Pancreas (tissue), 10 donors: ENCODE results near the gene SWT1. TPM values are rescaled to one million over a fixed set of nuclear protein-coding genes. Genes with fewer than 3 reads are reported as not detected.

Experiments
- ATAC-seq, 4 donors: fragments of 200-7000 bp; cut with Tn5 transposase; one replicate each; pipeline versions ENCODE4 v1.8.0 to v1.9.1; 2020; ENCODE audit warnings: mild to moderate bottlenecking in 4 of 4, moderate library complexity in 4 of 4
- DNase-seq, 6 donors: peaks; one replicate each; pipeline ENCODE4 v3.0.0-alpha.2; 2020
- FAIRE-seq: peaks from 2 replicates; lab custom pipeline; 2012; peaks lifted over from hg19 to GRCh38; lab: Jason Lieb, UNC
- H3K27ac ChIP-seq, 4 donors: fragments of 200-600 bp; sonication (generic); 1 replicate in 3 of 4; 2 replicates in 1 of 4; pipeline versions ENCODE4 v1.5.0 to v1.8.0; 2020
- H3K27me3 ChIP-seq, 4 donors: fragments of 200-600 bp; one replicate each; pipeline ENCODE4 v1.8.0; 2021
- H3K36me3 ChIP-seq, 3 donors: fragments of 200-600 bp; sonication (generic) in 1 of 3; one replicate each; pipeline versions ENCODE4 v1.5.0 to v1.8.0; 2020 to 2021
- H3K4me1 ChIP-seq, 3 donors: fragments of 200-600 bp; one replicate each; pipeline ENCODE4 v1.8.0; 2021
- H3K4me3 ChIP-seq, 4 donors: fragments of 200-600 bp; sonication (generic) in 2 of 4; one replicate each; pipeline versions ENCODE4 v1.5.0 to v1.8.0; 2020 to 2021
- H3K9me3 ChIP-seq, 4 donors: fragments of 200-600 bp; one replicate each; pipeline ENCODE4 v1.8.0; 2021
- WGBS, 2 donors: extraction: QIAGEN DNeasy Blood & Tissue Kit; methylation state at CpG; one replicate each; pipeline ENCODE4 v1.1.7; 2013; 5-methylcytosine and 5-hydroxymethylcytosine counted together
- intact Hi-C, 3 donors: fragments of 100-400 bp; cut with DNase I; formaldehyde crosslinking; loops; one replicate each; pipeline versions ENCODE4 v1.11.1 to v1.14.2; 2022
- polyA plus RNA-seq, 2 donors: library from polyadenylated mRNA; stranded (reverse); fragments of 200-250 nt; gene quantifications; one replicate each; pipeline ENCODE4 v1.2.3, GENCODE V29; 2013
- total RNA-seq, 6 donors: library from RNA; stranded (reverse); fragmentation: NEBNext Ultra II Directional in 4 of 6; extraction: Animal tissue kit (Norgen Biotek cat#: 25700) in 4 of 6; gene quantifications; one replicate each; pipeline versions ENCODE4 v1.2.1 to v1.2.4, GENCODE V29; 2021 to 2023
- TF ChIP-seq, protein P1 (sequence below), 4 donors: fragments of 200-600 bp; sonication (generic) in 3 of 4; IDR thresholded peaks; one replicate each; pipeline versions ENCODE4 v1.5.0 to v1.8.0; 2021; ENCODE audit warnings: antibody characterized with exemption in 4 of 4
- donor health status: healthy with polysubstance abuse.
- donor health status: DM: no; HTN: no; CAD: no; lungs with moderate emphysema.
- donor health status: DM: no; HTN: no; CAD: no.
- donor health status: control.
- donor health status: control.
- donor health status: Bipolar disorder and iron deficiency.
- donor health status: DM: yes; HTN: yes; CAD: no.
- donor health status: DM: no; HTN: no; CAD: no.
- donor health status: DM: no; HTN: no; CAD: no.
- donor health status: DM: yes; HTN: yes; CAD: no.

SWT1 gene
- total and polyA plus RNA-seq, 8 donors, result 2.5 to 9.3 (median 8.4) TPM

DNA sequence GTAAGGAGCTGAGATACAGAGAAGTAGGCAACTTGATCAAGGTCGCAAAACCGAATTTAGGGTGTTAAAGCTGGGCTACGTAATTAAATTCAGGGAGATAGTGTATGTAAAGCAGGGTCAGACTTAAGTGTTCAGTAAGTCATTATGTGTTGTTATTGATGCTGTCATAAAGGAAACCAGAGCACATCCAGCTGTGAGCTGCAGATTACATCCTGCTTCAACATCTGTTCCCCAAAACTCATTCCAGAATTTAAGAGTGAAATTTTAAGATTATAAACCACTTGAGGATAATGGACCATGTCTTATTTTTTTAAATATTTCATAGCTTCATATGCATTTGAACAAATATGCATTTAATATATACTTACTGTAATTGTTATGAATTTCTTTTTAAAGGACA is 110.3 kb downstream of the SWT1 start:
- TF ChIP-seq, protein P1, sequence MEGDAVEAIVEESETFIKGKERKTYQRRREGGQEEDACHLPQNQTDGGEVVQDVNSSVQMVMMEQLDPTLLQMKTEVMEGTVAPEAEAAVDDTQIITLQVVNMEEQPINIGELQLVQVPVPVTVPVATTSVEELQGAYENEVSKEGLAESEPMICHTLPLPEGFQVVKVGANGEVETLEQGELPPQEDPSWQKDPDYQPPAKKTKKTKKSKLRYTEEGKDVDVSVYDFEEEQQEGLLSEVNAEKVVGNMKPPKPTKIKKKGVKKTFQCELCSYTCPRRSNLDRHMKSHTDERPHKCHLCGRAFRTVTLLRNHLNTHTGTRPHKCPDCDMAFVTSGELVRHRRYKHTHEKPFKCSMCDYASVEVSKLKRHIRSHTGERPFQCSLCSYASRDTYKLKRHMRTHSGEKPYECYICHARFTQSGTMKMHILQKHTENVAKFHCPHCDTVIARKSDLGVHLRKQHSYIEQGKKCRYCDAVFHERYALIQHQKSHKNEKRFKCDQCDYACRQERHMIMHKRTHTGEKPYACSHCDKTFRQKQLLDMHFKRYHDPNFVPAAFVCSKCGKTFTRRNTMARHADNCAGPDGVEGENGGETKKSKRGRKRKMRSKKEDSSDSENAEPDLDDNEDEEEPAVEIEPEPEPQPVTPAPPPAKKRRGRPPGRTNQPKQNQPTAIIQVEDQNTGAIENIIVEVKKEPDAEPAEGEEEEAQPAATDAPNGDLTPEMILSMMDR (IDR thresholded peaks at IDR 0.05), result no peak
- no peak for FAIRE-seq
- intact Hi-C loops, result no loop called here
- WGBS, 2 donors, result 54 to 76% methylated on average over 3 of the region's 3 CpGs
- Histone ChIP-seq H3K4me3 (no peak overlapping the region), H3K36me3 (no peaks in the 10 kb centered on the region), H3K4me1 (no peaks in the 10 kb centered on the region), H3K27ac (no peak overlapping the region), H3K27me3 (no peaks in the 10 kb centered on the region), H3K9me3 (no peaks in the 10 kb centered on the region)
- no peak for ATAC-seq
- DNase-seq, result no peak

DNA sequence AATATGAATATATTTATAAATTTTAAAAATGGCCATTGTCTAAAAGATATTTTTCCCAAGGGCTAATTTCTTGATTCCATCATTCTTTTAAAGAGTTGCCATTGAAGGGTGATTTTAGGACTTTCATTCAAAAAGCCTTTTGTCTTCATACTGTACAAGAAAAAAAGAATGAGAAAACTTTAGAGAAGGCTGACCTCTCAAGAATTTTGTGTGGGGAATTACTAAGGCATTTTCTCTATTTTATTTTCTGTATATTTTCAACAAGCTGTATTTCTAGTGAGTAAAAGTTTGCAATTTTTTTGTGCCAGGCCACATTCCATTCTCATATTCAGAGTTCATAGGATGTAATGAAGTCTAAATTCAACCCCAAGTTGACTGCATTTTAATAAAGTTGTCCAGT is 110.7 kb downstream of the SWT1 start:
- DNase-seq (no peak), FAIRE-seq (no peak), ATAC-seq (no peak)
- Histone ChIP-seq H3K4me1 (no peaks in the 10 kb centered on the region), H3K27ac (no peak overlapping the region), H3K27me3 (no peaks in the 10 kb centered on the region), H3K4me3 (no peak overlapping the region), H3K9me3 (no peaks in the 10 kb centered on the region), H3K36me3 (no peaks in the 10 kb centered on the region)
- TF ChIP-seq, protein P1 (IDR thresholded peaks at IDR 0.05), result no peak
- intact Hi-C loops, result no loop called here

DNA sequence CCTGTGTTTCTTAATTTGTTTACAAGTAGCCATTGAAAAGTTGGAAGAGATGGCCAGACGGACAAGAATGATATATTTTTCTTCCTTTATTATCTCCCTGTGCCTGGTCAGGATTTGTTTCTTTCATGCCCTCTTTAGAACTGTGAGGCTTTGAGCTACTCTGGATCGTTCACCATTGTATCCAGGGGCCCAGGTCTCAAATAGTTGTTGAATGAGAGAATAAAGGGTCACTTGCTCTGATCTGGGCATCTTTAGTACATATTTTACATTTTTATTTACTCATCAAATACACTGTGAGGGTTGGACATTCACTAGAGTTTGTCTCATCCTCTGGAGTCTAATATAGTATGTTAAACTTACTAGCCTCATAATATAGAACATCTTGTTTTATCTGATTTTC is 111.4 kb downstream of the SWT1 start:
- 93 to 94% methylated on average over 2 of the region's 2 CpGs for WGBS, 2 donors
- Histone ChIP-seq H3K36me3 (no peaks in the 10 kb centered on the region), H3K4me3 (no peak overlapping the region), H3K27ac (no peak overlapping the region), H3K9me3 (no peaks in the 10 kb centered on the region), H3K4me1 (no peaks in the 10 kb centered on the region), H3K27me3 (no peaks in the 10 kb centered on the region)
- FAIRE-seq (no peak), ATAC-seq (no peak), DNase-seq (no peak)
- intact Hi-C loops, result no loop called here
- TF ChIP-seq, protein P1 (IDR thresholded peaks at IDR 0.05), result no peak

DNA sequence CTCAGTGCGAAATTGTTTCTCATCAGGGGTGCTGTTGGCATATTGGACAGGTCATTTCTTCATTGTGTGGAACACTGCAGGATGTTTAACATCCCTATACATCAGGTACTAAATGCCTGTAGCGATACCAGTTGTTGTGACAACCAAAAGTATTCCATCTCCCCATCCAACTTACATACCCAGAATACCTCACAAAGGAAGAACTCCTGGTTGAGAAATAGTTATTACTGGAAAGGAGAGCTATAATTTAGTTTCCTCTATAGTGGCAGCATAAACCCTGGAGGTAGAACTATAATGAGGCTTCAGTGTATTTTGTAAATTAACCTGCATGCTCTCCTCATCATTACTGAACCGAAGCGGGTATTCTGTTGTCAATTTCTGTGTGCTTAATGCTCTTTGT is 115.0 kb downstream of the SWT1 start:
- Histone ChIP-seq H3K4me3 (no peak overlapping the region), H3K9me3 (no peaks in the 10 kb centered on the region), H3K36me3 (no peaks in the 10 kb centered on the region), H3K4me1 (no peaks in the 10 kb centered on the region), H3K27me3 (no peaks in the 10 kb centered on the region), H3K27ac (no peak overlapping the region)
- ATAC-seq (no peak), DNase-seq (no peak), FAIRE-seq (no peak)
- TF ChIP-seq, protein P1 (IDR thresholded peaks at IDR 0.05), result no peak
- WGBS, 2 donors, result 92 to 95% methylated on average over 4 of the region's 4 CpGs
- intact Hi-C loops, result no loop called here

DNA sequence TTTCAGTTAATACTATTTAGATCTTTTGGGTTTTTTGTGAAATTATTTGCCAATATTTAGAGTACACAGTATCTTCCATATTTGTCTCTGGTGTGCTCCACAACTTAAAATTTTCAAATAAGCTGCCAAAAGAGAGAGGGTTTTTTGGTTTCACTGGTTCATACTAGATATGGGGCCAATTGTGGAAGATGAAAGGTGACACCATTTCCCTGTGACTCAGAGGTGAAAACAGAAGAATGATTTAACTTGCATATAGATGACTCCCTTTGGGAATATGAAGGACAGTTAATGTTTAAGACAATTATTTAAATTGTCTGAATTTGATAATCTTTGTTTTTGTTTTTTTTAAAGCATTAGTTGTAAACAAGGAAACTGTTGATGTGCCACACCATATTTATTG is 122.6 kb downstream of the SWT1 start:
- no peaks in the 10 kb centered on the region for H3K27me3 ChIP-seq
- no peak for DNase-seq
- ATAC-seq, result no peak
- intact Hi-C loops, result no loop called here
- H3K4me3 ChIP-seq, result no peak overlapping the region
- no peaks in the 10 kb centered on the region for H3K4me1 ChIP-seq
- peaks cover 0 to 6% (median 0%) of the 10 kb centered on the region in 3 donors for H3K36me3 ChIP-seq
- no peak for FAIRE-seq
- H3K9me3 ChIP-seq, result no peaks in the 10 kb centered on the region
- no peak overlapping the region for H3K27ac ChIP-seq
- TF ChIP-seq, protein P1 (IDR thresholded peaks at IDR 0.05), result no peak
